ACC112 (cell line): ENCODE data around the gene ERVMER34-1.

Source experiments
- H2AFZ ChIP-seq: fragments of 200-600 bp; sonication (generic); one replicate; pipeline ENCODE4 v1.6.0; 2017; ENCODE audit warnings: antibody characterized with exemption, low read length; ENCODE audit not compliant: unreplicated experiment
- H3K27ac ChIP-seq: fragments of 200-600 bp; sonication (generic); 2 replicates; pipeline ENCODE4 v1.5.1; 2014; ENCODE audit warnings: low read depth, mild to moderate bottlenecking, antibody characterized with exemption, low read length, moderate library complexity
- H3K27me3 ChIP-seq: fragments of 200-600 bp; sonication (generic); 2 replicates; pipeline ENCODE4 v1.6.1; 2014; ENCODE audit warnings: mild to moderate bottlenecking, antibody characterized with exemption, low read length, moderate library complexity, mixed read lengths; ENCODE audit not compliant: insufficient read depth
- H3K36me3 ChIP-seq: fragments of 200-600 bp; sonication (generic); 2 replicates; pipeline ENCODE4 v1.6.1; 2016; ENCODE audit warnings: mild to moderate bottlenecking, antibody characterized with exemption, low read length, moderate library complexity, mixed read lengths; ENCODE audit not compliant: insufficient read depth
- H3K4me1 ChIP-seq: fragments of 200-600 bp; sonication (generic); one replicate; pipeline ENCODE4 v1.6.1; 2016; ENCODE audit warnings: low read length, mixed read lengths; ENCODE audit not compliant: insufficient read depth, unreplicated experiment, control insufficient read depth
- H3K4me3 ChIP-seq: fragments of 200-600 bp; sonication (generic); 2 replicates; pipeline ENCODE4 v1.5.1; 2014; ENCODE audit warnings: mild to moderate bottlenecking, low read depth, low read length
- H3K79me2 ChIP-seq: fragments of 200-600 bp; sonication (generic); one replicate; pipeline ENCODE4 v1.6.0; 2016; ENCODE audit warnings: low read length; ENCODE audit not compliant: control insufficient read depth, unreplicated experiment, insufficient read depth

The ERVMER34-1 gene

GRCh38 chr4:52755426-52755825 is 4.2 kb upstream of the ERVMER34-1 start:
- Histone ChIP-seq H3K27ac (no peak overlapping the region), H3K27me3 (peaks cover 48% of the 10 kb centered on the region)

DNA sequence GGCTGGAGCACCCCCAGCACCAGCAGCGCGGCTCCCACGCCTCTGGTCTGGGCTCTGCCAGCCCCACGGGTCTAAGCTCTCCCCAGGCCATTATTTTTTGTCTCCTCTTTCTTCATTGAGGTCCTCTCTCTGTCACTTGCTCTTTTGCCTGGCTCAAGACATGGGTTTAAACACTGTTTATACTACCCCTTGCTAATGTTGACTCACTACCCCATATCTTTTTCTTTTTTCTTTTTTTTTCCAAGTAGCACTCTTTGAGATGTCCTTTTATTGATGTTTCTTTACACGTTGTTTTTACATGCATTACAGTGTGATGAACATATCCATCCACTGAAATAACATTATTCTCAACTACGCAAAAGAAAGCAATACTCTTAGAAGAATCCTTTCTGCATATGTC is 1.7 kb upstream of the ERVMER34-1 start:
- Histone ChIP-seq H3K4me1 (no peaks in the 10 kb centered on the region), H3K27ac (no peak overlapping the region), H2AFZ (no peak overlapping the region), H3K4me3 (no peak overlapping the region), H3K27me3 (peaks cover 28% of the 10 kb centered on the region), H3K79me2 (no peaks in the 10 kb centered on the region), H3K36me3 (no peaks in the 10 kb centered on the region)

More at GRCh38 chr4:52755426-52755825, 4.2 kb upstream of the ERVMER34-1 start:
- Histone ChIP-seq H3K4me3 (no peak overlapping the region), H3K36me3 (no peaks in the 10 kb centered on the region), H3K4me1 (no peaks in the 10 kb centered on the region), H3K79me2 (no peaks in the 10 kb centered on the region), H2AFZ (no peak overlapping the region)

DNA sequence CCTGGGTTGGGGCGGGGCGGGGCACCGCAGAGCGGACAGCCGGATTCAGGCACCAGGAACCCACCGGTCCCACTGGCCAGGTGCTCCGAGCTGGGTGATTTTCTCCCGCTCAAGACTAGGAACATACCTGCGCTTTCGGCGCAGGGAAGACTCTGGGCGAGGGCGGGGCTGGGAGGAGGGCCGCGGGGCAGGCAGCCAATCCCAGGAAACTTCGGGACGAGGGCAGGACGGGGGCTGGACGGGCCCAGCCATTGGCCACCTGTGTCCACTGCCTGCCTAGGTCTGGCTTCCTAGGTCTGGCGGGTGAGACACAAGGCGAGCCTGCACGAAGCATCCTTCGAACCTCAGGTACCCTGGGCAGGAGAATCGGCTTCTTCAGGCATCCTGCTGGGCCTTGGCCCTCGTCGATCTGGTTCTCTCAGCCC is 274 bp upstream of the ERVMER34-1 start:
- H3K27ac ChIP-seq, result no peak overlapping the region
- H3K4me1 ChIP-seq, result no peaks in the 10 kb centered on the region
- H3K4me3 ChIP-seq, result peak overlapping the region; percentile 72
- no peaks in the 10 kb centered on the region for H3K36me3 ChIP-seq
- H3K79me2 ChIP-seq, result no peaks in the 10 kb centered on the region
- H3K27me3 ChIP-seq, result peaks cover 23% of the 10 kb centered on the region
- peak overlapping the region; percentile 45 for H2AFZ ChIP-seq

GRCh38 chr4:52750213-52750612 is 1.0 kb downstream of the ERVMER34-1 start:
- peaks cover 16% of the 10 kb centered on the region; the same call in 1 of the 2 replicates for H3K27me3 ChIP-seq

DNA sequence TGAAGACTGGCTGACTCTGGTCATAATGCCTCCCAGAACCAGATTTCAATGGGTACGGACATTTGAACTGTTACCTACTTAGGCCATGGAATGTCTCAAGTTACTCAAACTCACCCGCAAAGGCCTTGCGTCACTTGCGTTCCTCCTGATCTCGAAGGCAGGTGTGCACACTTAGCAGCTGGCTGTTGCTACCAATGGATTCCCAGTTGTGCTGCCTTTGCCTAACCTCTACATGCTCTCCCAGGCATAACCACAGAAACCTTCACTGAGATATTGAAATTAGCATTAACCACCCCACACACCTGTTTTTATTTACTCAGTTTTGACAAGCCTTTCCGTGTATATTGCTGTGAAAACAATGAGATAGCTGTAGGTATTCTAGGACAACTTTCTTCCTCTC is 2.8 kb downstream of the ERVMER34-1 start:
- peaks cover 11% of the 10 kb centered on the region; the same call in 1 of the 2 replicates for H3K27me3 ChIP-seq
- H3K36me3 ChIP-seq, result no peaks in the 10 kb centered on the region
- H3K4me3 ChIP-seq, result no peak overlapping the region
- no peak overlapping the region for H2AFZ ChIP-seq
- H3K79me2 ChIP-seq, result no peaks in the 10 kb centered on the region
- no peaks in the 10 kb centered on the region for H3K4me1 ChIP-seq
- no peak overlapping the region for H3K27ac ChIP-seq

More at GRCh38 chr4:52750213-52750612, 1.0 kb downstream of the ERVMER34-1 start:
- Histone ChIP-seq H3K27ac (no peak overlapping the region), H3K4me1 (no peaks in the 10 kb centered on the region), H3K79me2 (no peaks in the 10 kb centered on the region), H2AFZ (no peak overlapping the region), H3K4me3 (peak overlapping the region; percentile 72; the same call in 1 of the 2 replicates), H3K36me3 (no peaks in the 10 kb centered on the region)

- Histone ChIP-seq H2AFZ (no peak overlapping the region), H3K4me1 (no peaks in the 10 kb centered on the region), H3K36me3 (no peaks in the 10 kb centered on the region), H3K79me2 (no peaks in the 10 kb centered on the region), H3K27me3 (no peaks in the 10 kb centered on the region), H3K4me3 (no peak overlapping the region), H3K27ac (no peak overlapping the region)
These were observed 6.6 kb downstream of the ERVMER34-1 start for GRCh38 chr4:52744588-52744987.

GRCh38 chr4:52743444-52744019 is 7.7 kb downstream of the ERVMER34-1 start:
- H3K27me3 ChIP-seq, result no peaks in the 10 kb centered on the region
- H2AFZ ChIP-seq, result no peak overlapping the region
- no peaks in the 10 kb centered on the region for H3K4me1 ChIP-seq
- H3K4me3 ChIP-seq, result no peak overlapping the region
- no peak overlapping the region for H3K27ac ChIP-seq
- no peaks in the 10 kb centered on the region for H3K79me2 ChIP-seq
- H3K36me3 ChIP-seq, result no peaks in the 10 kb centered on the region

DNA sequence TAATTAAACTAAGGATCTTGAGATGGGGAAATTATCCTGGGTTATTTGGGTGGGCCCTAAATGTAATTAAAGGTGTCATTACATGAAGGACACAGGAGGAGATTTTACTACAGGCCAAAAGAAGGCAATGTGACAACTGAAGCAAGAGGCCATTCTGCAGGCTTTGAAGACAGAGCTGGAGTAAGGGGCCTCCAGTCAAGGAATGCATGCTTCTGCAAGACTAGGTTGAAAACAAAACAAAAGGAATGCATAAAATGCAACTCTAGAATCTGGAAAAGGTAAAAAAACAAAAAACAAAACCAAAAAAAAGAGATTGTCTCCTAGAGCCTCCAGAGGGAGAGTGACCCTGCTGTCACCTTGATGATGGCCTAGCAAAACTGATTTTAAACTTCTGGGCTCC is 21.6 kb downstream of the ERVMER34-1 start:
- no peaks in the 10 kb centered on the region for H3K27me3 ChIP-seq
- H3K4me1 ChIP-seq, result no peaks in the 10 kb centered on the region
- H3K36me3 ChIP-seq, result no peaks in the 10 kb centered on the region
- no peak overlapping the region for H3K4me3 ChIP-seq
- no peaks in the 10 kb centered on the region for H3K79me2 ChIP-seq
- H2AFZ ChIP-seq, result no peak overlapping the region
- no peak overlapping the region for H3K27ac ChIP-seq

GRCh38 chr4:52728691-52729240 is 22.5 kb downstream of the ERVMER34-1 start:
- H2AFZ ChIP-seq, result no peak overlapping the region
- H3K4me3 ChIP-seq, result no peak overlapping the region
- no peaks in the 10 kb centered on the region for H3K79me2 ChIP-seq
- no peaks in the 10 kb centered on the region for H3K27me3 ChIP-seq
- H3K4me1 ChIP-seq, result no peaks in the 10 kb centered on the region
- H3K27ac ChIP-seq, result no peak overlapping the region
- no peaks in the 10 kb centered on the region for H3K36me3 ChIP-seq

DNA sequence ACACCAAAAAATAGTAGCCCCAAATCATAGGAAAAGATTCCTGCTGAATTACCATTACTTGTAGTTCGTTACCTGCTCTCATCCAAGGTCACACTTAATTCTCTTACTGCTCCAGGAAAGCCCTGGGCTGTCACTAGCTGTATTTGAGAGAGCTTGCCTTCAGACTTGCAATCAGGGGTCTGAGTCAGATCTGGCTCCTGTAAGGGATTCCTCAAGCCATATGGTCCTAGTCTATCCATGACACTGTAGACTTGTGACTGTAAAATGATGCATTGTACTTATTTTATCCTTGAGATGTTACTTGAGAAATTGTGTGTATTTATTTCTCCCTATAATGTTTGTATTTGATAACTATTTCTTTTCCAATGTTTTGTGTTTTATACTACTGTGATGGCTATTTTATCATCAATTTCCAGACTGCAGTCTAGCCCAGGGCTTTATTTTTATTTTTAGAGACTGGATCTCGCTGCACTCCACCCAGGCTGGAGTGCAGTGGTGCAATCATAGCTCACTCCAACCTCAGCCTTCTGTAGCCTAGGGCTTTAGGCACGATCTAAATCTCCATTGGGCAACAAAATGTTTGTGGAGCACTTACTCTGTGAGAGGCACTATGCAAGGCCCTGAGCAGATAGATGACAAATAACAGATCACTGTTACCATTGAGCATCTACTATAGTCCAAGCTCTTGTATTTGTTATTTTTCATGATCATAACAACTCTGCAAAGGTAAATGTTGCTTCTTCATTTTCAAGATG is 24.2 kb downstream of the ERVMER34-1 start:
- Histone ChIP-seq H2AFZ (no peak overlapping the region), H3K27ac (no peak overlapping the region), H3K27me3 (no peaks in the 10 kb centered on the region), H3K79me2 (no peaks in the 10 kb centered on the region), H3K4me3 (no peak overlapping the region), H3K36me3 (no peaks in the 10 kb centered on the region), H3K4me1 (no peaks in the 10 kb centered on the region)
